IMR-90 (cell line): ENCODE data around the gene ADAMTS3. TPM values are rescaled to one million over a fixed set of nuclear protein-coding genes. Genes with fewer than 3 reads are reported as not detected.

Experiments
- ATAC-seq: fragments of 200-7000 bp; cut with Tn5 transposase; 2 replicates; pipeline ENCODE4 v1.9.1; 2020; ENCODE audit warnings: low read depth, mild to moderate bottlenecking, moderate library complexity
- BruUV-seq: library from RNA; stranded (reverse); fragments of 400-500 nt; replicated peaks from 2 replicates; lab custom pipeline; 2021; lab: Mats Ljungman, UMichigan
- CTCF ChIA-PET: fragments of 300-600 bp; formaldehyde crosslinking; extraction: SDS; loops from one replicate; lab custom pipeline; 2021; ENCODE audit warnings: antibody characterized with exemption; lab: Yijun Ruan, JAX
- POLR2A ChIA-PET: fragments of 300-600 bp; sonication (Branson Sonifier 250); formaldehyde crosslinking; loops from one replicate; lab custom pipeline; 2022; ENCODE audit warnings: antibody characterized with exemption; ENCODE audit not compliant: unreplicated experiment; lab: Charles Lee
- DNase-seq: peaks from one replicate; pipeline ENCODE4 v3.0.0; 2013
- H2AFZ ChIP-seq: replicated peaks from 2 replicates; pipeline ENCODE3; 2013; ENCODE audit warnings: low read length, mild to moderate bottlenecking; ENCODE audit not compliant: poor library complexity
- H2AK5ac ChIP-seq: 2 replicates; pipeline ENCODE4 v1.6.1; 2013; ENCODE audit warnings: low read depth, low read length, inconsistent platforms
- H2AK9ac ChIP-seq: replicated peaks from 2 replicates; pipeline ENCODE3; 2013; ENCODE audit warnings: mild to moderate bottlenecking, low read depth, low read length, moderate library complexity; ENCODE audit not compliant: poor library complexity
- H2BK120ac ChIP-seq: 2 replicates; pipeline ENCODE4 v1.6.1; 2013; ENCODE audit warnings: low read depth, low read length, inconsistent platforms
- H2BK15ac ChIP-seq: 3 replicates; pipeline ENCODE4 v1.6.1; 2013; ENCODE audit warnings: low read depth, low read length, inconsistent platforms
- H2BK20ac ChIP-seq: 2 replicates; pipeline ENCODE4 v1.6.1; 2013; ENCODE audit warnings: low read depth, mild to moderate bottlenecking, inconsistent platforms, low read length, moderate library complexity
- H2BK5ac ChIP-seq: 2 replicates; pipeline ENCODE4 v1.6.1; 2013; ENCODE audit warnings: mild to moderate bottlenecking, low read depth, low read length, inconsistent platforms; ENCODE audit not compliant: poor library complexity, severe bottlenecking
- H3K14ac ChIP-seq: replicated peaks from 2 replicates; pipeline ENCODE4 v1.6.1; 2013; ENCODE audit warnings: low read depth, low read length, inconsistent platforms
- H3K18ac ChIP-seq: 2 replicates; pipeline ENCODE4 v1.6.1; 2013; ENCODE audit warnings: low read depth, low read length, control low read depth
- H3K23ac ChIP-seq: 2 replicates; pipeline ENCODE4 v1.6.1; 2013; ENCODE audit warnings: low read depth, low read length, inconsistent platforms
- H3K27ac ChIP-seq: 2 replicates; pipeline ENCODE4 v1.5.1; 2013; ENCODE audit warnings: mild to moderate bottlenecking, control low read depth, low read length; ENCODE audit not compliant: insufficient read depth
- H3K27me3 ChIP-seq: 2 replicates; pipeline ENCODE4 v1.6.1; 2013; ENCODE audit warnings: low read length; ENCODE audit not compliant: control insufficient read depth, insufficient read depth
- H3K36me3 ChIP-seq: 2 replicates; pipeline ENCODE4 v1.6.1; 2013; ENCODE audit warnings: low read length, mixed read lengths; ENCODE audit not compliant: control insufficient read depth, insufficient read depth
- H3K4ac ChIP-seq: 2 replicates; pipeline ENCODE4 v1.6.1; 2013; ENCODE audit warnings: low read depth, low read length, inconsistent platforms
- H3K4me1 ChIP-seq: 2 replicates; pipeline ENCODE4 v1.6.1; 2013; ENCODE audit warnings: low read length, mixed read lengths; ENCODE audit not compliant: control insufficient read depth, insufficient read depth
- H3K4me2 ChIP-seq: 2 replicates; pipeline ENCODE4 v1.6.1; 2013; ENCODE audit warnings: low read depth, mild to moderate bottlenecking, control low read depth, low read length, moderate library complexity
- H3K4me3 ChIP-seq: 2 replicates; pipeline ENCODE4 v1.5.1; 2013; ENCODE audit warnings: low read depth, mild to moderate bottlenecking, control low read depth, low read length, moderate library complexity; ENCODE audit not compliant: insufficient read depth
- H3K56ac ChIP-seq: 2 replicates; pipeline ENCODE4 v1.6.1; 2013; ENCODE audit warnings: low read length, inconsistent platforms; ENCODE audit not compliant: insufficient read depth; ENCODE audit errors: extremely low read depth
- H3K79me1 ChIP-seq, 2 experiments: 2 replicates each; pipeline ENCODE4 v1.6.1; 2013; ENCODE audit warnings: low read length in 2 of 2, inconsistent platforms in 1 of 2, low read depth in 1 of 2
- H3K9ac ChIP-seq: 2 replicates; pipeline ENCODE4 v1.6.1; 2013; ENCODE audit warnings: low read depth, low read length, control low read depth
- H3K9me1 ChIP-seq: 2 replicates; pipeline ENCODE4 v1.6.1; 2013; ENCODE audit warnings: low read length, inconsistent platforms; ENCODE audit not compliant: insufficient read depth
- H3K9me3 ChIP-seq: 2 replicates; pipeline ENCODE4 v1.6.1; 2013; ENCODE audit warnings: low read length; ENCODE audit not compliant: control insufficient read depth, insufficient read depth
- H4K20me1 ChIP-seq: 2 replicates; pipeline ENCODE4 v1.6.1; 2013; ENCODE audit warnings: low read length, inconsistent platforms; ENCODE audit not compliant: insufficient read depth
- H4K5ac ChIP-seq: 2 replicates; pipeline ENCODE4 v1.6.1; 2013; ENCODE audit warnings: mild to moderate bottlenecking, low read depth, low read length, control low read depth
- H4K8ac ChIP-seq, 2 experiments: 2 replicates each; pipeline ENCODE4 v1.6.1; 2013; ENCODE audit warnings: low read depth in 2 of 2, low read length in 2 of 2, control low read depth in 1 of 2, inconsistent platforms in 1 of 2
- H4K91ac ChIP-seq: 2 replicates; pipeline ENCODE4 v1.6.1; 2013; ENCODE audit warnings: low read depth, low read length, inconsistent platforms; ENCODE audit not compliant: insufficient read depth
- CEBPB ChIP-seq: IDR thresholded peaks from 2 replicates; pipeline ENCODE4 v1.6.1; 2012; ENCODE audit warnings: low read depth, low read length, improper control_type of control experiment
- CHD1 ChIP-seq: IDR thresholded peaks from 2 replicates; pipeline ENCODE4 v1.6.1; 2012; ENCODE audit warnings: low read depth, low read length, improper control_type of control experiment
- FOS ChIP-seq: fragments of 150-350 bp; IDR thresholded peaks from 2 replicates; pipeline ENCODE4 v1.6.1; 2016; ENCODE audit warnings: low read depth, low read length
- RAD21 ChIP-seq: IDR thresholded peaks from 2 replicates; pipeline ENCODE4 v1.6.1; 2012; ENCODE audit warnings: low read length, improper control_type of control experiment
- SMC3 ChIP-seq: fragments of 150-350 bp; IDR thresholded peaks from 2 replicates; pipeline ENCODE4 v1.6.1; 2016; ENCODE audit warnings: low read depth, mild to moderate bottlenecking, antibody characterized with exemption, low read length, moderate library complexity
- dilution Hi-C: fragments of 300-500 bp; cut with HindIII; formaldehyde crosslinking; loops from one replicate; pipeline ENCODE4 v1.14.3; 2018; ENCODE audit warnings: low sequenced_read_pairs; ENCODE audit not compliant: unreplicated experiment
- in situ Hi-C: fragments of 300-500 bp; cut with MboI; formaldehyde crosslinking; loops from 3 replicates; pipeline ENCODE4 v1.14.3; 2019; ENCODE audit warnings: low sequenced_read_pairs, inconsistent platforms, mixed read lengths
- intact Hi-C: fragments of 100-400 bp; cut with micrococcal nuclease; formaldehyde crosslinking; loops from 2 replicates; pipeline ENCODE4 v1.10.0; 2022
- polyA plus RNA-seq, 3 experiments: library from polyadenylated mRNA; depleted of rRNA; stranded (reverse); fragments of >200 nt; gene quantifications; 2 replicates each; pipeline ENCODE4 v1.2.3, GENCODE V29; 2012; ENCODE audit warnings: low replicate concordance in 1 of 3
- total RNA-seq: library from RNA; depleted of rRNA; stranded (reverse); fragments of >200 nt; gene quantifications from 2 replicates; pipeline ENCODE4 v1.2.3, GENCODE V29; 2012
- TF ChIP-seq, protein P1 (sequence below): fragments of 150-350 bp; IDR thresholded peaks from 2 replicates; pipeline ENCODE4 v1.6.1; 2017; ENCODE audit warnings: mild to moderate bottlenecking, antibody characterized with exemption, low read length, low read depth
- TF ChIP-seq, protein P2 (sequence below): fragments of 150-350 bp; IDR thresholded peaks from 2 replicates; pipeline ENCODE4 v1.6.1; 2016; ENCODE audit warnings: low read depth, mild to moderate bottlenecking, low read length, moderate library complexity, borderline replicate concordance

Gene ADAMTS3
- total and polyA plus RNA-seq, 2 of the 4 experiments (the other 2 are of a cell fraction) = 0.68 to 2.9 TPM

DNA sequence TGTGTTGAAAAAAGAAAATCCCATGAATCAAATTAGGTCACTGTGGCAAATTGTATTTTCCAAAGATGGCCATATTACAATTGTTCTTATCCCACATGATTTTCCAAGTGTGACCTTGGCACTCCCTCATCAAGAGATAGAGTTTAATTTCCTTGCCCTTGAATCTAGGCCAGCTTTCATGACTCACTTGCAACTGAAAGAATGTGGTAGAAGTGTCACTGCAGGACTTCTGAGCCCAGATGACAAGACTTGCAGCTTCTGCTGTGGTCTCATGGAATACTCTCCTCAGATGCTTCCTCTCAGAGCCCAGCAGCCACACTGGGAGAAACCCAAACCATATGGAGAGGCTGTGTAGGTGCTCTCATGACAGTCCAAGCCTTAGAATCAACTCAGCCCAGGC, 139.0 kb downstream of the ADAMTS3 start:
- Histone ChIP-seq H3K23ac (no peak overlapping the region), H3K4ac (no peak overlapping the region), H4K91ac (no peak overlapping the region), H4K20me1 (no peaks in the 10 kb centered on the region), H3K56ac (no peak overlapping the region), H3K27me3 (no peaks in the 10 kb centered on the region), H2BK20ac (no peak overlapping the region), H3K9me1 (no peaks in the 10 kb centered on the region), H2BK5ac (no peak overlapping the region), H3K4me1 (no peaks in the 10 kb centered on the region), H3K9me3 (no peaks in the 10 kb centered on the region), H2BK120ac (no peak overlapping the region), H4K5ac (no peak overlapping the region), H2AK9ac (no peak overlapping the region), H3K79me1 (no peaks in the 10 kb centered on the region), H2AFZ (no peak overlapping the region), H2BK15ac (no peak overlapping the region), H3K4me2 (no peak overlapping the region), H3K14ac (no peak overlapping the region), H3K4me3 (no peak overlapping the region), H2AK5ac (no peak overlapping the region), H4K8ac (no peak overlapping the region), H3K9ac (no peak overlapping the region), H3K36me3 (no peaks in the 10 kb centered on the region), H3K27ac (no peak overlapping the region), H3K18ac (no peak overlapping the region)
- no peak for DNase-seq
- TF ChIP-seq, protein P1, sequence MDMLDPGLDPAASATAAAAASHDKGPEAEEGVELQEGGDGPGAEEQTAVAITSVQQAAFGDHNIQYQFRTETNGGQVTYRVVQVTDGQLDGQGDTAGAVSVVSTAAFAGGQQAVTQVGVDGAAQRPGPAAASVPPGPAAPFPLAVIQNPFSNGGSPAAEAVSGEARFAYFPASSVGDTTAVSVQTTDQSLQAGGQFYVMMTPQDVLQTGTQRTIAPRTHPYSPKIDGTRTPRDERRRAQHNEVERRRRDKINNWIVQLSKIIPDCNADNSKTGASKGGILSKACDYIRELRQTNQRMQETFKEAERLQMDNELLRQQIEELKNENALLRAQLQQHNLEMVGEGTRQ = no peak
- TF ChIP-seq CEBPB = no peak
- no peak for TF ChIP-seq FOS
- TF ChIP-seq SMC3 = no peak
- TF ChIP-seq CHD1 = no peak
- TF ChIP-seq, protein P2, sequence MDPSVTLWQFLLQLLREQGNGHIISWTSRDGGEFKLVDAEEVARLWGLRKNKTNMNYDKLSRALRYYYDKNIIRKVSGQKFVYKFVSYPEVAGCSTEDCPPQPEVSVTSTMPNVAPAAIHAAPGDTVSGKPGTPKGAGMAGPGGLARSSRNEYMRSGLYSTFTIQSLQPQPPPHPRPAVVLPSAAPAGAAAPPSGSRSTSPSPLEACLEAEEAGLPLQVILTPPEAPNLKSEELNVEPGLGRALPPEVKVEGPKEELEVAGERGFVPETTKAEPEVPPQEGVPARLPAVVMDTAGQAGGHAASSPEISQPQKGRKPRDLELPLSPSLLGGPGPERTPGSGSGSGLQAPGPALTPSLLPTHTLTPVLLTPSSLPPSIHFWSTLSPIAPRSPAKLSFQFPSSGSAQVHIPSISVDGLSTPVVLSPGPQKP = no peak
- no peak for TF ChIP-seq RAD21
- ChIA-PET CTCF (no interaction called here), POLR2A (no interaction called here)
- no TSS peak for BruUV-seq
- no peak for ATAC-seq
- intact Hi-C loops = no loop called here
- dilution Hi-C loops = no loop called here
- in situ Hi-C loops = no loop called here
